ENCODE measurements around the gene TBX5.

Gene TBX5

GRCh38 chr12:114404926-114405518 lies 922 bp downstream of the TBX5 start:
- no peak for DNase-seq

- DNase-seq = no peak
Observed at GRCh38 chr12:114404083-114404925, 1.6 kb downstream of the TBX5 start.

- DNase-seq = no peak
Observed at GRCh38 chr12:114403690-114404066, 2.3 kb downstream of the TBX5 start.

- DNase-seq = no peak
Observed at GRCh38 chr12:114403011-114403689, 2.8 kb downstream of the TBX5 start.

- no peak for DNase-seq
Observed at GRCh38 chr12:114402084-114402717, 3.7 kb downstream of the TBX5 start.

- DNase-seq = no peak
Observed at GRCh38 chr12:114401328-114402083, 4.4 kb downstream of the TBX5 start.

GRCh38 chr12:114400925-114401324 lies 5.0 kb downstream of the TBX5 start:
- no peak for DNase-seq

- no peak for DNase-seq
Observed at GRCh38 chr12:114400361-114400811, 5.6 kb downstream of the TBX5 start.

GRCh38 chr12:114399664-114400211 lies 6.2 kb downstream of the TBX5 start:
- DNase-seq = no peak

- no peak for DNase-seq
Observed at GRCh38 chr12:114397978-114398881, 7.7 kb downstream of the TBX5 start.

- DNase-seq = no peak
Observed at GRCh38 chr12:114396869-114397719, 8.8 kb downstream of the TBX5 start.

- no peak for DNase-seq
Observed at GRCh38 chr12:114396153-114396868, 9.6 kb downstream of the TBX5 start.

- no peak for DNase-seq
Observed at GRCh38 chr12:114395755-114396152, 10.2 kb downstream of the TBX5 start.

GRCh38 chr12:114395233-114395632 lies 10.7 kb downstream of the TBX5 start:
- DNase-seq = no peak

GRCh38 chr12:114393569-114393968 lies 12.4 kb downstream of the TBX5 start:
- DNase-seq = no peak

- no peak for DNase-seq
Observed at GRCh38 chr12:114392909-114393308, 13.0 kb downstream of the TBX5 start.

- DNase-seq = no peak
Observed at GRCh38 chr12:114391088-114391487, 14.9 kb downstream of the TBX5 start.

GRCh38 chr12:114384739-114385138 lies 21.2 kb downstream of the TBX5 start:
- no peak for DNase-seq

- no peak for DNase-seq
Observed at GRCh38 chr12:114381177-114381576, 24.8 kb downstream of the TBX5 start.

- DNase-seq = no peak
Observed at GRCh38 chr12:114371733-114372132, 34.2 kb downstream of the TBX5 start.

Measured in NCI-H2227 treated with DMSO at 0.1 percent for 48 hours (cell line).